IMR-90 (cell line): Measurements from ENCODE around the gene DOCK4. TPM values are rescaled to one million over a fixed set of nuclear protein-coding genes. Genes with fewer than 3 reads are reported as not detected.

Source experiments
- ATAC-seq: fragments of 200-7000 bp; cut with Tn5 transposase; 2 replicates; pipeline ENCODE4 v1.9.1; 2020; ENCODE audit warnings: low read depth, mild to moderate bottlenecking, moderate library complexity
- BruUV-seq: library from RNA; stranded (reverse); fragments of 400-500 nt; replicated peaks from 2 replicates; lab custom pipeline; 2021; lab: Mats Ljungman, UMichigan
- CTCF ChIA-PET: fragments of 300-600 bp; formaldehyde crosslinking; extraction: SDS; loops from one replicate; lab custom pipeline; 2021; ENCODE audit warnings: antibody characterized with exemption; lab: Yijun Ruan, JAX
- POLR2A ChIA-PET: fragments of 300-600 bp; sonication (Branson Sonifier 250); formaldehyde crosslinking; loops from one replicate; lab custom pipeline; 2022; ENCODE audit warnings: antibody characterized with exemption; ENCODE audit not compliant: unreplicated experiment; lab: Charles Lee
- DNase-seq: peaks from one replicate; pipeline ENCODE4 v3.0.0; 2013
- H2AFZ ChIP-seq: replicated peaks from 2 replicates; pipeline ENCODE3; 2013; ENCODE audit warnings: low read length, mild to moderate bottlenecking; ENCODE audit not compliant: poor library complexity
- H2AK5ac ChIP-seq: 2 replicates; pipeline ENCODE4 v1.6.1; 2013; ENCODE audit warnings: low read depth, low read length, inconsistent platforms
- H2AK9ac ChIP-seq: replicated peaks from 2 replicates; pipeline ENCODE3; 2013; ENCODE audit warnings: mild to moderate bottlenecking, low read depth, low read length, moderate library complexity; ENCODE audit not compliant: poor library complexity
- H2BK120ac ChIP-seq: 2 replicates; pipeline ENCODE4 v1.6.1; 2013; ENCODE audit warnings: low read depth, low read length, inconsistent platforms
- H2BK15ac ChIP-seq: 3 replicates; pipeline ENCODE4 v1.6.1; 2013; ENCODE audit warnings: low read depth, low read length, inconsistent platforms
- H2BK20ac ChIP-seq: 2 replicates; pipeline ENCODE4 v1.6.1; 2013; ENCODE audit warnings: low read depth, mild to moderate bottlenecking, inconsistent platforms, low read length, moderate library complexity
- H2BK5ac ChIP-seq: 2 replicates; pipeline ENCODE4 v1.6.1; 2013; ENCODE audit warnings: mild to moderate bottlenecking, low read depth, low read length, inconsistent platforms; ENCODE audit not compliant: poor library complexity, severe bottlenecking
- H3K14ac ChIP-seq: replicated peaks from 2 replicates; pipeline ENCODE4 v1.6.1; 2013; ENCODE audit warnings: low read depth, low read length, inconsistent platforms
- H3K18ac ChIP-seq: 2 replicates; pipeline ENCODE4 v1.6.1; 2013; ENCODE audit warnings: low read depth, low read length, control low read depth
- H3K23ac ChIP-seq: 2 replicates; pipeline ENCODE4 v1.6.1; 2013; ENCODE audit warnings: low read depth, low read length, inconsistent platforms
- H3K27ac ChIP-seq: 2 replicates; pipeline ENCODE4 v1.5.1; 2013; ENCODE audit warnings: mild to moderate bottlenecking, control low read depth, low read length; ENCODE audit not compliant: insufficient read depth
- H3K27me3 ChIP-seq: 2 replicates; pipeline ENCODE4 v1.6.1; 2013; ENCODE audit warnings: low read length; ENCODE audit not compliant: control insufficient read depth, insufficient read depth
- H3K36me3 ChIP-seq: 2 replicates; pipeline ENCODE4 v1.6.1; 2013; ENCODE audit warnings: low read length, mixed read lengths; ENCODE audit not compliant: control insufficient read depth, insufficient read depth
- H3K4ac ChIP-seq: 2 replicates; pipeline ENCODE4 v1.6.1; 2013; ENCODE audit warnings: low read depth, low read length, inconsistent platforms
- H3K4me1 ChIP-seq: 2 replicates; pipeline ENCODE4 v1.6.1; 2013; ENCODE audit warnings: low read length, mixed read lengths; ENCODE audit not compliant: control insufficient read depth, insufficient read depth
- H3K4me2 ChIP-seq: 2 replicates; pipeline ENCODE4 v1.6.1; 2013; ENCODE audit warnings: low read depth, mild to moderate bottlenecking, control low read depth, low read length, moderate library complexity
- H3K4me3 ChIP-seq: 2 replicates; pipeline ENCODE4 v1.5.1; 2013; ENCODE audit warnings: low read depth, mild to moderate bottlenecking, control low read depth, low read length, moderate library complexity; ENCODE audit not compliant: insufficient read depth
- H3K56ac ChIP-seq: 2 replicates; pipeline ENCODE4 v1.6.1; 2013; ENCODE audit warnings: low read length, inconsistent platforms; ENCODE audit not compliant: insufficient read depth; ENCODE audit errors: extremely low read depth
- H3K79me1 ChIP-seq, 2 experiments: 2 replicates each; pipeline ENCODE4 v1.6.1; 2013; ENCODE audit warnings: low read length in 2 of 2, inconsistent platforms in 1 of 2, low read depth in 1 of 2
- H3K9ac ChIP-seq: 2 replicates; pipeline ENCODE4 v1.6.1; 2013; ENCODE audit warnings: low read depth, low read length, control low read depth
- H3K9me1 ChIP-seq: 2 replicates; pipeline ENCODE4 v1.6.1; 2013; ENCODE audit warnings: low read length, inconsistent platforms; ENCODE audit not compliant: insufficient read depth
- H3K9me3 ChIP-seq: 2 replicates; pipeline ENCODE4 v1.6.1; 2013; ENCODE audit warnings: low read length; ENCODE audit not compliant: control insufficient read depth, insufficient read depth
- H4K20me1 ChIP-seq: 2 replicates; pipeline ENCODE4 v1.6.1; 2013; ENCODE audit warnings: low read length, inconsistent platforms; ENCODE audit not compliant: insufficient read depth
- H4K5ac ChIP-seq: 2 replicates; pipeline ENCODE4 v1.6.1; 2013; ENCODE audit warnings: mild to moderate bottlenecking, low read depth, low read length, control low read depth
- H4K8ac ChIP-seq, 2 experiments: 2 replicates each; pipeline ENCODE4 v1.6.1; 2013; ENCODE audit warnings: low read depth in 2 of 2, low read length in 2 of 2, control low read depth in 1 of 2, inconsistent platforms in 1 of 2
- H4K91ac ChIP-seq: 2 replicates; pipeline ENCODE4 v1.6.1; 2013; ENCODE audit warnings: low read depth, low read length, inconsistent platforms; ENCODE audit not compliant: insufficient read depth
- BHLHE40 ChIP-seq: fragments of 150-350 bp; IDR thresholded peaks from 2 replicates; pipeline ENCODE4 v1.6.1; 2016; ENCODE audit warnings: mild to moderate bottlenecking, low read depth, low read length
- CEBPB ChIP-seq: IDR thresholded peaks from 2 replicates; pipeline ENCODE4 v1.6.1; 2012; ENCODE audit warnings: low read depth, low read length, improper control_type of control experiment
- CTCF ChIP-seq: conservative IDR thresholded peaks from 2 replicates; pipeline ENCODE4 v1.5.1; 2012; ENCODE audit warnings: mild to moderate bottlenecking, low read depth, low read length, improper control_type of control experiment
- ELK1 ChIP-seq: fragments of 150-350 bp; IDR thresholded peaks from 2 replicates; pipeline ENCODE4 v1.6.1; 2016; ENCODE audit warnings: low read depth, mild to moderate bottlenecking, low read length, moderate library complexity, borderline replicate concordance
- FOS ChIP-seq: fragments of 150-350 bp; IDR thresholded peaks from 2 replicates; pipeline ENCODE4 v1.6.1; 2016; ENCODE audit warnings: low read depth, low read length
- MAFK ChIP-seq: IDR thresholded peaks from 2 replicates; pipeline ENCODE4 v1.6.1; 2012; ENCODE audit warnings: low read depth, low read length, improper control_type of control experiment
- MAZ ChIP-seq: IDR thresholded peaks from 2 replicates; pipeline ENCODE4 v1.6.1; 2012; ENCODE audit warnings: low read depth, mild to moderate bottlenecking, low read length, improper control_type of control experiment, moderate library complexity, borderline replicate concordance
- MXI1 ChIP-seq: IDR thresholded peaks from 2 replicates; pipeline ENCODE4 v1.6.1; 2012; ENCODE audit warnings: low read depth, mild to moderate bottlenecking, low read length, moderate library complexity, borderline replicate concordance
- POLR2A ChIP-seq: IDR thresholded peaks from 2 replicates; pipeline ENCODE4 v1.6.1; 2012; ENCODE audit warnings: mild to moderate bottlenecking, low read depth, low read length
- RAD21 ChIP-seq: IDR thresholded peaks from 2 replicates; pipeline ENCODE4 v1.6.1; 2012; ENCODE audit warnings: low read length, improper control_type of control experiment
- RCOR1 ChIP-seq: IDR thresholded peaks from 2 replicates; pipeline ENCODE4 v1.6.1; 2012; ENCODE audit warnings: mild to moderate bottlenecking, low read length, improper control_type of control experiment; ENCODE audit not compliant: insufficient replicate concordance
- RFX5 ChIP-seq: IDR thresholded peaks from 2 replicates; pipeline ENCODE4 v1.8.0; 2012; ENCODE audit warnings: low read depth, mild to moderate bottlenecking, low read length, moderate library complexity
- SMC3 ChIP-seq: fragments of 150-350 bp; IDR thresholded peaks from 2 replicates; pipeline ENCODE4 v1.6.1; 2016; ENCODE audit warnings: low read depth, mild to moderate bottlenecking, antibody characterized with exemption, low read length, moderate library complexity
- WGBS, 2 experiments: methylation state at CpG; one replicate each; pipeline versions ENCODE4 v1.1.5 to v1.1.7; 2013; ENCODE audit warnings: missing lambda C conversion rate in 2 of 2; ENCODE audit not compliant: insufficient read length in 1 of 2; ENCODE audit errors: extremely low coverage in 2 of 2; 5-methylcytosine and 5-hydroxymethylcytosine counted together
- dilution Hi-C: fragments of 300-500 bp; cut with HindIII; formaldehyde crosslinking; loops from one replicate; pipeline ENCODE4 v1.14.3; 2018; ENCODE audit warnings: low sequenced_read_pairs; ENCODE audit not compliant: unreplicated experiment
- in situ Hi-C: fragments of 300-500 bp; cut with MboI; formaldehyde crosslinking; loops from 3 replicates; pipeline ENCODE4 v1.14.3; 2019; ENCODE audit warnings: low sequenced_read_pairs, inconsistent platforms, mixed read lengths
- intact Hi-C: fragments of 100-400 bp; cut with micrococcal nuclease; formaldehyde crosslinking; loops from 2 replicates; pipeline ENCODE4 v1.10.0; 2022
- polyA plus RNA-seq, 3 experiments: library from polyadenylated mRNA; depleted of rRNA; stranded (reverse); fragments of >200 nt; gene quantifications; 2 replicates each; pipeline ENCODE4 v1.2.3, GENCODE V29; 2012; ENCODE audit warnings: low replicate concordance in 1 of 3
- total RNA-seq: library from RNA; depleted of rRNA; stranded (reverse); fragments of >200 nt; gene quantifications from 2 replicates; pipeline ENCODE4 v1.2.3, GENCODE V29; 2012

Gene DOCK4
- total and polyA plus RNA-seq, 2 of the 4 experiments (the other 2 are of a cell fraction), result 4.4 to 12.2 TPM

GRCh38 chr7:112220877-112221434 lies 14.8 kb upstream of the DOCK4 start:
- Histone ChIP-seq H2AK5ac (no peak overlapping the region), H2AK9ac (no peak overlapping the region), H4K20me1 (peaks cover 4% of the 10 kb centered on the region), H2AFZ (no peak overlapping the region), H3K9me1 (no peaks in the 10 kb centered on the region; the same call in 1 of the 2 replicates), H3K4me1 (no peaks in the 10 kb centered on the region), H3K9me3 (no peaks in the 10 kb centered on the region), H3K4me3 (no peak overlapping the region), H2BK20ac (no peak overlapping the region), H3K27me3 (no peaks in the 10 kb centered on the region), H2BK15ac (no peak overlapping the region), H3K4ac (no peak overlapping the region), H2BK5ac (no peak overlapping the region), H4K91ac (no peak overlapping the region), H3K23ac (no peak overlapping the region), H3K14ac (no peak overlapping the region), H3K18ac (no peak overlapping the region), H3K56ac (no peak overlapping the region), H3K4me2 (no peak overlapping the region), H4K5ac (no peak overlapping the region), H3K79me1 (peaks cover 28 to 56% of the 10 kb centered on the region in 2 experiments), H3K27ac (no peak overlapping the region), H3K36me3 (no peaks in the 10 kb centered on the region), H3K9ac (no peak overlapping the region), H4K8ac (no peak overlapping the region), H2BK120ac (no peak overlapping the region)
- 92% methylated on average over 7 of the region's 20 CpGs; no CpG with 5 or more reads in 1 of the 2 experiments for whole genome bisulfite sequencing, 2 experiments
- intact Hi-C loops, result no loop called here
- ChIA-PET POLR2A (no interaction called here), CTCF (no interaction called here)
- ATAC-seq (no peak), DNase-seq (no peak)
- no TSS peak for BruUV-seq
- dilution Hi-C loops, result no loop called here
- no peak for TF ChIP-seq BHLHE40
- no peak for TF ChIP-seq CTCF
- TF ChIP-seq CEBPB, result no peak
- TF ChIP-seq MAZ, result no peak
- TF ChIP-seq MAFK, result no peak
- TF ChIP-seq ELK1, result no peak
- TF ChIP-seq FOS, result no peak
- no peak for TF ChIP-seq RCOR1
- TF ChIP-seq POLR2A, result no peak
- no peak for TF ChIP-seq RFX5
- no peak for TF ChIP-seq MXI1
- no peak for TF ChIP-seq SMC3
- no peak for TF ChIP-seq RAD21
- in situ Hi-C loops, result loop anchor here (25.0 kb wide), 1 partner anchor 459 kb away; no protein-coding TSS in a partner anchor
